Calu3 (cell line): ENCODE measurements around the gene NNMT. TPM values are rescaled to one million over a fixed set of nuclear protein-coding genes. Genes with fewer than 3 reads are reported as not detected.

Experiments used
- BruUV-seq: library from RNA; stranded (reverse); fragments of 400-500 nt; replicated peaks from 2 replicates; lab custom pipeline; 2021; lab: Mats Ljungman, UMichigan
- CTCF ChIA-PET: fragments of 300-600 bp; sonication (Branson Sonifier 250); formaldehyde crosslinking; loops from one replicate; lab custom pipeline; 2022; ENCODE audit warnings: antibody characterized with exemption; lab: Charles Lee
- DNase-seq: peaks from one replicate; pipeline ENCODE4 v3.0.0; 2022
- H3K27ac Mint-ChIP-seq: one replicate; pipeline ENCODE4 v1.8.0; 2022; ENCODE audit warnings: mixed read lengths; ENCODE audit not compliant: unreplicated experiment
- H3K27me3 Mint-ChIP-seq: one replicate; pipeline ENCODE4 v1.8.0; 2022; ENCODE audit warnings: mixed read lengths; ENCODE audit not compliant: unreplicated experiment
- H3K36me3 Mint-ChIP-seq: one replicate; pipeline ENCODE4 v1.8.0; 2022; ENCODE audit warnings: mild to moderate bottlenecking, moderate library complexity, mixed read lengths; ENCODE audit not compliant: insufficient read depth, unreplicated experiment
- H3K4me1 Mint-ChIP-seq: one replicate; pipeline ENCODE4 v1.8.0; 2022; ENCODE audit warnings: mild to moderate bottlenecking, low read depth, mixed read lengths; ENCODE audit not compliant: unreplicated experiment
- H3K4me3 Mint-ChIP-seq: one replicate; pipeline ENCODE4 v1.8.0; 2022; ENCODE audit warnings: mild to moderate bottlenecking, low read depth, moderate library complexity, mixed read lengths; ENCODE audit not compliant: unreplicated experiment
- H3K9me3 Mint-ChIP-seq: one replicate; pipeline ENCODE4 v1.8.0; 2022; ENCODE audit warnings: low read depth, mixed read lengths; ENCODE audit not compliant: unreplicated experiment
- intact Hi-C: fragments of 100-400 bp; cut with micrococcal nuclease; formaldehyde crosslinking; loops from one replicate; pipeline ENCODE4 v1.10.0; 2022; ENCODE audit not compliant: unreplicated experiment
- total RNA-seq: library from RNA; stranded (reverse); gene quantifications from 2 replicates; pipeline ENCODE4 v1.2.3, GENCODE V29; 2022
- TF ChIP-seq, protein P1 (sequence below): fragments of 200-600 bp; IDR thresholded peaks from one replicate; pipeline ENCODE4 v1.8.0; 2022; ENCODE audit warnings: antibody characterized with exemption; ENCODE audit not compliant: unreplicated experiment

The NNMT gene
- total RNA-seq, 1 experiment from 2014 or later: 116 TPM

GRCh38 chr11:114260077-114260476 lies 36.1 kb upstream of the NNMT start:
- CTCF ChIA-PET: interaction anchor here (0.6 to 5.5 kb wide), 4 partner anchors 8 to 364 kb away, joined by 3 to 35 read pairs (median 8); no protein-coding TSS in a partner anchor
- H3K27me3 Mint-ChIP-seq: peaks cover 43% of the 10 kb centered on the region
- TF ChIP-seq, protein P1, sequence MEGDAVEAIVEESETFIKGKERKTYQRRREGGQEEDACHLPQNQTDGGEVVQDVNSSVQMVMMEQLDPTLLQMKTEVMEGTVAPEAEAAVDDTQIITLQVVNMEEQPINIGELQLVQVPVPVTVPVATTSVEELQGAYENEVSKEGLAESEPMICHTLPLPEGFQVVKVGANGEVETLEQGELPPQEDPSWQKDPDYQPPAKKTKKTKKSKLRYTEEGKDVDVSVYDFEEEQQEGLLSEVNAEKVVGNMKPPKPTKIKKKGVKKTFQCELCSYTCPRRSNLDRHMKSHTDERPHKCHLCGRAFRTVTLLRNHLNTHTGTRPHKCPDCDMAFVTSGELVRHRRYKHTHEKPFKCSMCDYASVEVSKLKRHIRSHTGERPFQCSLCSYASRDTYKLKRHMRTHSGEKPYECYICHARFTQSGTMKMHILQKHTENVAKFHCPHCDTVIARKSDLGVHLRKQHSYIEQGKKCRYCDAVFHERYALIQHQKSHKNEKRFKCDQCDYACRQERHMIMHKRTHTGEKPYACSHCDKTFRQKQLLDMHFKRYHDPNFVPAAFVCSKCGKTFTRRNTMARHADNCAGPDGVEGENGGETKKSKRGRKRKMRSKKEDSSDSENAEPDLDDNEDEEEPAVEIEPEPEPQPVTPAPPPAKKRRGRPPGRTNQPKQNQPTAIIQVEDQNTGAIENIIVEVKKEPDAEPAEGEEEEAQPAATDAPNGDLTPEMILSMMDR: no peak
- no peak overlapping the region for H3K27ac Mint-ChIP-seq
- no TSS peak for BruUV-seq
- intact Hi-C loops: loop anchor here (2.0 to 5.0 kb wide), 2 partner anchors 63 to 78 kb away; no protein-coding TSS in a partner anchor
- no peak for DNase-seq
- H3K4me3 Mint-ChIP-seq: no peak overlapping the region
- no peaks in the 10 kb centered on the region for H3K36me3 Mint-ChIP-seq
- H3K9me3 Mint-ChIP-seq: no peaks in the 10 kb centered on the region
- H3K4me1 Mint-ChIP-seq: no peaks in the 10 kb centered on the region

DNA sequence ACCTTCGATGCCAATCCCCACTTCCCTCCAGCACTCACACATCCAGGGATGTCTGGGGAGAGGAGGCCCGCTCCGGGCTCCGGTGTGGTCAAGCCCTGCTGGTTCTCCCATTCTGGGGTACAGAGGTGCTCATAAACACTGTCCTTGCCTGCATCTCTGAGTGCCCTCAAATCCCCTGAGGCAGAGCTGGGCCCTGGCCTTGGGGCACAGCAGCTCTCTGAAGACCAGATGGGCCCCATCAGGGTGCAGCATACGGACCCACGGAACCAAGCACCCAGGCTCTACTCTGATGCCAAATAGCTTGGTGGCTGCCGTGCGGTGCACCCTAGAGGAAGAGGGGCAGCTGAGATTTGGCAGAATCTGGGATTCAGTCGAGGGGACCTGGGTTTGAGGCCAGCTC lies 35.7 kb upstream of the NNMT start:
- H3K36me3 Mint-ChIP-seq: no peaks in the 10 kb centered on the region
- H3K27me3 Mint-ChIP-seq: peaks cover 43% of the 10 kb centered on the region
- H3K9me3 Mint-ChIP-seq: no peaks in the 10 kb centered on the region
- DNase-seq: no peak
- no TSS peak for BruUV-seq
- H3K4me1 Mint-ChIP-seq: no peaks in the 10 kb centered on the region
- intact Hi-C loops: loop anchor here (2.0 to 5.0 kb wide), 2 partner anchors 64 to 78 kb away; no protein-coding TSS in a partner anchor
- TF ChIP-seq, protein P1: no peak
- H3K4me3 Mint-ChIP-seq: no peak overlapping the region
- H3K27ac Mint-ChIP-seq: no peak overlapping the region
- CTCF ChIA-PET: interaction anchor here (0.6 to 5.5 kb wide), 4 partner anchors 8 to 364 kb away, joined by 3 to 35 read pairs (median 8); no protein-coding TSS in a partner anchor

DNA sequence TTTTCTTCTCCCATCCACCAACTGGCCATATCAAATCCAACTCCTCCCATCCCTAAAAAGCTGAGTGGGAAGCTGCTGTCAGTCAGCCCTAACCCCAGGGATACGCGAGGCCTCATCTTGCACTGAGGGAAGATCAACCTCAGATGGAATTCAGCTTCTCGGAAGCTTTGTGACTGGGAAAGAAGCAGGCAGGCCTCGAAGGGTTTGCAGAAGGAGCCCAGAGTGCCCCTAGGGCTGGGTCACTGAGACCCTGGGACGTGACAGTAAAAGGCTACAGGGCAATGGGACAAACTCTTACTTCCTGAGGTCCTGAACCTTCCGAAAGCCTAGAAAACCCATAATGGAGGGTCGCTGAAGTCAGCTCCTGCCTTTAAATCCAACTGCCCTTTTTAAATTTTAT lies 34.4 kb upstream of the NNMT start:
- Mint-ChIP-seq H3K9me3 (no peaks in the 10 kb centered on the region), H3K4me3 (no peak overlapping the region), H3K27me3 (peaks cover 40% of the 10 kb centered on the region), H3K36me3 (no peaks in the 10 kb centered on the region), H3K4me1 (no peaks in the 10 kb centered on the region), H3K27ac (no peak overlapping the region)
- no peak for DNase-seq
- TF ChIP-seq, protein P1: no peak
- intact Hi-C loops: loop anchor here (1.0 to 5.0 kb wide), 6 partner anchors 65 to 455 kb away; no protein-coding TSS in a partner anchor
- no TSS peak for BruUV-seq
- CTCF ChIA-PET: interaction anchor here (2.5 to 5.5 kb wide), 2 partner anchors 267 to 365 kb away, joined by 13 to 35 read pairs; no protein-coding TSS in a partner anchor

GRCh38 chr11:114262681-114263512 lies 33.3 kb upstream of the NNMT start:
- H3K27me3 Mint-ChIP-seq: peaks cover 29% of the 10 kb centered on the region
- intact Hi-C loops: loop anchor here (1.0 to 5.0 kb wide), 4 partner anchors 81 to 456 kb away; no protein-coding TSS in a partner anchor
- H3K4me3 Mint-ChIP-seq: no peak overlapping the region
- H3K27ac Mint-ChIP-seq: no peak overlapping the region
- H3K36me3 Mint-ChIP-seq: no peaks in the 10 kb centered on the region
- BruUV-seq: no TSS peak
- H3K9me3 Mint-ChIP-seq: no peaks in the 10 kb centered on the region
- CTCF ChIA-PET: interaction anchor here (0.7 to 5.5 kb wide), 6 partner anchors 65 to 457 kb away, joined by 3 to 35 read pairs (median 5); no protein-coding TSS in a partner anchor
- TF ChIP-seq, protein P1: peak; percentile 45
- H3K4me1 Mint-ChIP-seq: no peaks in the 10 kb centered on the region
- DNase-seq: peak; percentile 36
